Measurements from ENCODE around the gene SIX5.
"Not testable (repeated sequence)": the region's sequence is repeated elsewhere in the genome, so short reads cannot be mapped to it uniquely, and the experiment has no call there.

SIX5 gene

GRCh38 chr19:45733160-45733810 is 35.8 kb downstream of the SIX5 start, which contains the start of gene MEIOSIN:
MEIOSIN (plus strand) TSS chr19:45733439; CDS start chr19:45735377, 1,938 bp downstream.
- no peak within 1 kb of the TSS for H3K27ac ChIP-seq (ENCODE audit: low read length)
- peak within 1 kb of the TSS; percentile 26; the same call in 1 of the 2 replicates for H2AFZ ChIP-seq (ENCODE audit: low read depth, low read length)
- peaks cover 27% of the 10 kb centered on the region for H3K4me1 ChIP-seq (ENCODE audit: insufficient read depth, low read length)

GRCh38 chr19:45730368-45731288 is 38.4 kb downstream of the SIX5 start, which contains the start of gene FBXO46:
FBXO46 (minus strand) TSS chr19:45730896; CDS start chr19:45713495, 17,401 bp downstream.
- Histone ChIP-seq H3K4me2 (ENCODE audit: insufficient read depth, low read length) (peak within 1 kb of the TSS; percentile 78), H3K9ac (ENCODE audit: low read depth, low read length) (peak within 1 kb of the TSS; percentile 81), H3K27me3 (ENCODE audit: insufficient read depth, low read length, poor library complexity) (no peaks in the 10 kb centered on the region), H3K79me2 (ENCODE audit: insufficient read depth, low read length) (peaks cover 51% of the 10 kb centered on the region), H4K20me1 (ENCODE audit: insufficient read depth, low read length) (peaks cover 9% of the 10 kb centered on the region; the same call in 1 of the 2 replicates), H3K36me3 (ENCODE audit: insufficient read depth, low read length) (peaks cover 4% of the 10 kb centered on the region), H3K4me3 (ENCODE audit: low read depth in 1 of 2, low read length in 2 of 2) (peak within 1 kb of the TSS; percentile 88 to 89), H2AFZ (ENCODE audit: low read depth, low read length) (peak within 1 kb of the TSS; percentile 91), H3K4me1 (ENCODE audit: insufficient read depth, low read length) (peaks cover 33% of the 10 kb centered on the region), H3K9me3 (ENCODE audit: insufficient read depth, low read length, severe bottlenecking) (no peaks in the 10 kb centered on the region), H3K27ac (ENCODE audit: low read length) (peak within 1 kb of the TSS; percentile 88)
- TF ChIP-seq EZH2 (IDR thresholded peaks at IDR 0.05; ENCODE audit: borderline replicate concordance, low read depth, low read length, severe bottlenecking) (no peak), CTCF (IDR thresholded peaks at IDR 0.05; ENCODE audit: borderline replicate concordance, extremely low read depth, low read length, poor library complexity, severe bottlenecking) (peak; percentile 47)
- DNase-seq, result peak; percentile 99
- peak; percentile 95 for ATAC-seq (ENCODE audit: insufficient read depth, low read depth)

More at GRCh38 chr19:45733160-45733810, 35.8 kb downstream of the SIX5 start, which contains the start of gene MEIOSIN:
- H3K4me2 ChIP-seq (ENCODE audit: insufficient read depth, low read length), result no peak within 1 kb of the TSS
- no peaks in the 10 kb centered on the region for H3K27me3 ChIP-seq (ENCODE audit: insufficient read depth, low read length, poor library complexity)
- H3K4me3 ChIP-seq (ENCODE audit: low read depth in 1 of 2, low read length in 2 of 2), result no peak within 1 kb of the TSS
- ATAC-seq (ENCODE audit: insufficient read depth, low read depth) (no peak), DNase-seq (no peak)
- 0 out of 2 replicates have a peak, but pooled peaks cover under 1% of the 10 kb centered on the region for H3K36me3 ChIP-seq (ENCODE audit: insufficient read depth, low read length)
- H4K20me1 ChIP-seq (ENCODE audit: insufficient read depth, low read length), result peaks cover 2% of the 10 kb centered on the region; the same call in 1 of the 2 replicates
- H3K9me3 ChIP-seq (ENCODE audit: insufficient read depth, low read length, severe bottlenecking), result no peaks in the 10 kb centered on the region
- TF ChIP-seq EZH2 (IDR thresholded peaks at IDR 0.05; ENCODE audit: borderline replicate concordance, low read depth, low read length, severe bottlenecking), result no peak
- TF ChIP-seq CTCF (IDR thresholded peaks at IDR 0.05; ENCODE audit: borderline replicate concordance, extremely low read depth, low read length, poor library complexity, severe bottlenecking), result no peak
- H3K79me2 ChIP-seq (ENCODE audit: insufficient read depth, low read length), result peaks cover 24% of the 10 kb centered on the region
- H3K9ac ChIP-seq (ENCODE audit: low read depth, low read length), result no peak within 1 kb of the TSS

GRCh38 chr19:45729800-45730290 is 39.2 kb downstream of the SIX5 start:
- TF ChIP-seq EZH2 (IDR thresholded peaks at IDR 0.05; ENCODE audit: borderline replicate concordance, low read depth, low read length, severe bottlenecking) (no peak), CTCF (IDR thresholded peaks at IDR 0.05; ENCODE audit: borderline replicate concordance, extremely low read depth, low read length, poor library complexity, severe bottlenecking) (no peak)
- Histone ChIP-seq H3K4me1 (ENCODE audit: insufficient read depth, low read length) (peaks cover 33% of the 10 kb centered on the region), H3K27me3 (ENCODE audit: insufficient read depth, low read length, poor library complexity) (no peaks in the 10 kb centered on the region), H3K79me2 (ENCODE audit: insufficient read depth, low read length) (peaks cover 59% of the 10 kb centered on the region), H4K20me1 (ENCODE audit: insufficient read depth, low read length) (peaks cover 9% of the 10 kb centered on the region; the same call in 1 of the 2 replicates), H3K9ac (ENCODE audit: low read depth, low read length) (peak overlapping the region; percentile 81), H3K36me3 (ENCODE audit: insufficient read depth, low read length) (peaks cover 4% of the 10 kb centered on the region), H3K27ac (ENCODE audit: low read length) (peak overlapping the region; percentile 78), H3K4me3 (ENCODE audit: low read depth in 1 of 2, low read length in 2 of 2) (peak overlapping the region; percentile 88 to 89; a peak in 3 of 4 replicates), H3K4me2 (ENCODE audit: insufficient read depth, low read length) (peak overlapping the region; percentile 78), H3K9me3 (ENCODE audit: insufficient read depth, low read length, severe bottlenecking) (no peaks in the 10 kb centered on the region), H2AFZ (ENCODE audit: low read depth, low read length) (peak overlapping the region; percentile 65)
- no peak for ATAC-seq (ENCODE audit: insufficient read depth, low read depth)
- no peak for DNase-seq

- H3K27me3 ChIP-seq (ENCODE audit: insufficient read depth, low read length, poor library complexity); H2AFZ ChIP-seq (ENCODE audit: low read depth, low read length); H3K36me3 ChIP-seq (ENCODE audit: insufficient read depth, low read length); H3K4me2 ChIP-seq (ENCODE audit: insufficient read depth, low read length); H4K20me1 ChIP-seq (ENCODE audit: insufficient read depth, low read length); H3K4me3 ChIP-seq (ENCODE audit: low read depth in 1 of 2, low read length in 2 of 2); H3K9me3 ChIP-seq (ENCODE audit: insufficient read depth, low read length, severe bottlenecking); DNase-seq; H3K9ac ChIP-seq (ENCODE audit: low read depth, low read length); ATAC-seq (ENCODE audit: insufficient read depth, low read depth); H3K27ac ChIP-seq (ENCODE audit: low read length): not testable (repeated sequence)
- Histone ChIP-seq H3K4me1 (ENCODE audit: insufficient read depth, low read length) (peaks cover 33% of the 10 kb centered on the region), H3K79me2 (ENCODE audit: insufficient read depth, low read length) (peaks cover 70% of the 10 kb centered on the region)
These were observed 40.4 kb downstream of the SIX5 start for GRCh38 chr19:45728683-45729082.

- Histone ChIP-seq H3K79me2 (ENCODE audit: insufficient read depth, low read length) (peaks cover 88% of the 10 kb centered on the region), H3K36me3 (ENCODE audit: insufficient read depth, low read length) (peaks cover 30% of the 10 kb centered on the region), H3K4me1 (ENCODE audit: insufficient read depth, low read length) (peaks cover 19% of the 10 kb centered on the region)
- not testable (repeated sequence) for DNase-seq; ATAC-seq (ENCODE audit: insufficient read depth, low read depth); H3K4me2 ChIP-seq (ENCODE audit: insufficient read depth, low read length); H4K20me1 ChIP-seq (ENCODE audit: insufficient read depth, low read length); H3K27me3 ChIP-seq (ENCODE audit: insufficient read depth, low read length, poor library complexity); H3K9me3 ChIP-seq (ENCODE audit: insufficient read depth, low read length, severe bottlenecking); H3K9ac ChIP-seq (ENCODE audit: low read depth, low read length); H3K4me3 ChIP-seq (ENCODE audit: low read depth in 1 of 2, low read length in 2 of 2); H2AFZ ChIP-seq (ENCODE audit: low read depth, low read length); H3K27ac ChIP-seq (ENCODE audit: low read length)
These were observed 49.0 kb downstream of the SIX5 start for GRCh38 chr19:45720065-45720464.
